ENCODE data around the gene CDKN1C. TPM values are rescaled to one million over a fixed set of nuclear protein-coding genes. Genes with fewer than 3 reads are reported as not detected.

CDKN1C gene
- total RNA-seq, 1 donor from 2014 or later: 47.8 TPM

DNA sequence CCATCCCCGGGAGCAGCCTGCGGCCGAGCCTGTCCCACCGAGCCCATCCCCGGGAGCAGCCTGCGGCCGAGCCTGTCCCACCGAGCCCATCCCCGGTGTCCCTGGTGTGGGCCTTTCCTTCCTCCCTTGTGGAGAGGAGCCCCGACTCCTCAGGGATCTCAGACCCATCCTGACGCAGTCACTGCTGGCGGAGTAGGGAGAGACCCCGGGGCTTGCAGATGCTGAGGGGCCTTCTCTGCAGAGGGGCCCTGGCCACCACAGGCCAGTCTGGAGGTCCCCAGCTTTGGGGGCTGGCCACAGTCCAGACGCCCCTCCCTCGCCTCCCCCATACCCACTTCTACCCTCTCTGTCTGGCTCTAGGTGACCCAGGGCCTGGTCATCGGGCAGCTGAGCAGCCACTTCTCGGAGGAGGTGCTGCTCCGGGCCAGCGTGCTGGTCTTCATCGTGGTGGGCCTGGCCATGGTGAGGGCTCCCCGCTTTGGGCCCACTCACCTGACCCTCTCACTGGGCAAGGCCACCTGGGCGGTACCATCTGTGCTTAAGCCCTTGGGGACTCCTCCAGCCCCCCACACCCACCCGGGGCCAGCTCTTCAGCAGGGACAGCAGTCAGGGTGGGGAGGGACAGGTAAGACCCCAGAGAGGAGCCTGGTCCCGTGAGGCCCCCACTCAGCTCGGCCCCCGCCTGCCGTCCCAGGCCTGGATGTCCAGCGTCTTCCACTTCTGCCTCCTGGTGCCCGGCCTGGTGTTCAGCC, 36.3 kb upstream of the CDKN1C start:
- H3K79me2 ChIP-seq (ENCODE audit: low read depth): no peaks in the 10 kb centered on the region
- no peak overlapping the region for H3K4me2 ChIP-seq
- H4K20me1 ChIP-seq (ENCODE audit: low read depth): no peaks in the 10 kb centered on the region
- H3K4me1 ChIP-seq: no peaks in the 10 kb centered on the region
- no peaks in the 10 kb centered on the region for H3F3A ChIP-seq (ENCODE audit: low read depth)
- peaks cover 7% of the 10 kb centered on the region for H3K27me3 ChIP-seq
- no peak for DNase-seq (ENCODE audit: low spot score)
- TF ChIP-seq, protein P1, sequence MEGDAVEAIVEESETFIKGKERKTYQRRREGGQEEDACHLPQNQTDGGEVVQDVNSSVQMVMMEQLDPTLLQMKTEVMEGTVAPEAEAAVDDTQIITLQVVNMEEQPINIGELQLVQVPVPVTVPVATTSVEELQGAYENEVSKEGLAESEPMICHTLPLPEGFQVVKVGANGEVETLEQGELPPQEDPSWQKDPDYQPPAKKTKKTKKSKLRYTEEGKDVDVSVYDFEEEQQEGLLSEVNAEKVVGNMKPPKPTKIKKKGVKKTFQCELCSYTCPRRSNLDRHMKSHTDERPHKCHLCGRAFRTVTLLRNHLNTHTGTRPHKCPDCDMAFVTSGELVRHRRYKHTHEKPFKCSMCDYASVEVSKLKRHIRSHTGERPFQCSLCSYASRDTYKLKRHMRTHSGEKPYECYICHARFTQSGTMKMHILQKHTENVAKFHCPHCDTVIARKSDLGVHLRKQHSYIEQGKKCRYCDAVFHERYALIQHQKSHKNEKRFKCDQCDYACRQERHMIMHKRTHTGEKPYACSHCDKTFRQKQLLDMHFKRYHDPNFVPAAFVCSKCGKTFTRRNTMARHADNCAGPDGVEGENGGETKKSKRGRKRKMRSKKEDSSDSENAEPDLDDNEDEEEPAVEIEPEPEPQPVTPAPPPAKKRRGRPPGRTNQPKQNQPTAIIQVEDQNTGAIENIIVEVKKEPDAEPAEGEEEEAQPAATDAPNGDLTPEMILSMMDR (IDR thresholded peaks at IDR 0.05): no peak
- no peak for TF ChIP-seq EZH2 (IDR thresholded peaks at IDR 0.05)
- no peak for TF ChIP-seq EZH2phosphoT487 (IDR thresholded peaks at IDR 0.05)
- no peak overlapping the region for H3K27ac ChIP-seq
- Mint-ChIP-seq H3K4me3 (no peak overlapping the region), H3K27me3 (ENCODE audit: insufficient read depth, low read depth) (peaks cover 2% of the 10 kb centered on the region), H3K36me3 (no peaks in the 10 kb centered on the region), H3K4me1 (no peaks in the 10 kb centered on the region), H3K27ac (no peak overlapping the region), H3K9me3 (no peaks in the 10 kb centered on the region)
- no peak overlapping the region for H3K9ac ChIP-seq
- H3K36me3 ChIP-seq: no peaks in the 10 kb centered on the region
- H3K4me3 ChIP-seq: no peak overlapping the region
- H3K9me3 ChIP-seq (ENCODE audit: low read depth): no peaks in the 10 kb centered on the region
- no peak overlapping the region for H2AFZ ChIP-seq (replicated peaks)

DNA sequence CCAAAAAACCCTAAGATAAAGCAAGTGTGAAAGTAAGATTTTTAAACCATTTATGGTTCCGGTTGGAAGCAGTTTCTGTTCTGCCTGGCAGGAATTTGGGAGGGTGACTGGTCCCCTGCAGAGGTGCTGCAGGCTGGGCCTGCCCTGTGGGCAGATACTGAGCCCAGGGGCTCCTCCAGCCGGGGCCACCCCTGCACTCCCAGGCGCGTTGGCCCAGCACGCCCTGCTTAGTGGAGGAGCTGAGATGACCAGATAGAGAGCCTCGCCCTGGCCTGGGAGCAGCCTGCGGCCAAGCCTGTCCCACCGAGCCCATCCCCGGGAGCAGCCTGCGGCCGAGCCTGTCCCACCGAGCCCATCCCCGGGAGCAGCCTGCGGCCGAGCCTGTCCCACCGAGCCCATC, 35.7 kb upstream of the CDKN1C start:
- H3K9me3 Mint-ChIP-seq: no peaks in the 10 kb centered on the region
- no peaks in the 10 kb centered on the region for H3K36me3 Mint-ChIP-seq
- no peaks in the 10 kb centered on the region for H3K9me3 ChIP-seq (ENCODE audit: low read depth)
- no peak overlapping the region for H3K4me3 ChIP-seq
- no peak overlapping the region for H2AFZ ChIP-seq (replicated peaks)
- H3F3A ChIP-seq (ENCODE audit: low read depth): no peaks in the 10 kb centered on the region
- no peaks in the 10 kb centered on the region for H3K79me2 ChIP-seq (ENCODE audit: low read depth)
- no peak overlapping the region for H3K27ac Mint-ChIP-seq
- no peak overlapping the region for H3K4me3 Mint-ChIP-seq
- H3K9ac ChIP-seq: no peak overlapping the region
- no peak overlapping the region for H3K27ac ChIP-seq
- H3K36me3 ChIP-seq: no peaks in the 10 kb centered on the region
- H3K27me3 Mint-ChIP-seq (ENCODE audit: insufficient read depth, low read depth): no peaks in the 10 kb centered on the region
- H3K27me3 ChIP-seq: peaks cover under 1% of the 10 kb centered on the region
- H4K20me1 ChIP-seq (ENCODE audit: low read depth): no peaks in the 10 kb centered on the region
- no peaks in the 10 kb centered on the region for H3K4me1 Mint-ChIP-seq
- no peak for DNase-seq (ENCODE audit: low spot score)
- H3K4me1 ChIP-seq: no peaks in the 10 kb centered on the region
- TF ChIP-seq, protein P1 (IDR thresholded peaks at IDR 0.05): no peak
- no peak for TF ChIP-seq EZH2phosphoT487 (IDR thresholded peaks at IDR 0.05)
- TF ChIP-seq EZH2 (IDR thresholded peaks at IDR 0.05): no peak
- H3K4me2 ChIP-seq: no peak overlapping the region

DNA sequence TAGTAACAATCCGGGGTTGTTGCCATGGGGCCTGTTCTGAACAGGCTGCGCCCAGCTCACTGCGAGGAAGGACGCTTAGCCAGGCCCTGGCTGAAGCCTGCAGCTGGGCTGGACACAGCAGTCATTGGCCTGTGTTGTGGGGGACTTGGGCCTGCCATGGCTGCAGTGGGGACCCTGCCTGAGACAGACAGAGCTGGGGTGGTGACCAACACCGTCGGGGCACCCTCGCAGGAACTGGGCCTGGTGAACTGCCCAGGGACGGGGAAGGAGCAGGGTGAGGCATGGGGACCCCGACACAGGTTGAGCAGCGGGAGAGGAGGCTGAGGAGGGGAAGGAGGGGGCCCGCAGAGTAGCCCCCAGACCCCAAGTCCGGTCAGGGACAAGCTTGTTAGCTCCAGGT, 34.8 kb upstream of the CDKN1C start:
- Mint-ChIP-seq H3K4me1 (no peaks in the 10 kb centered on the region), H3K9me3 (no peaks in the 10 kb centered on the region), H3K36me3 (no peaks in the 10 kb centered on the region), H3K27ac (peak overlapping the region; percentile 74), H3K27me3 (ENCODE audit: insufficient read depth, low read depth) (no peaks in the 10 kb centered on the region), H3K4me3 (no peak overlapping the region)
- TF ChIP-seq, protein P1 (IDR thresholded peaks at IDR 0.05): no peak
- TF ChIP-seq EZH2phosphoT487 (IDR thresholded peaks at IDR 0.05) (no peak), EZH2 (IDR thresholded peaks at IDR 0.05) (no peak)
- Histone ChIP-seq H3K27me3 (no peaks in the 10 kb centered on the region), H3F3A (ENCODE audit: low read depth) (no peaks in the 10 kb centered on the region), H3K4me2 (no peak overlapping the region), H3K79me2 (ENCODE audit: low read depth) (no peaks in the 10 kb centered on the region), H3K36me3 (no peaks in the 10 kb centered on the region), H3K4me3 (no peak overlapping the region), H2AFZ (replicated peaks) (no peak overlapping the region), H3K9ac (no peak overlapping the region), H3K9me3 (ENCODE audit: low read depth) (no peaks in the 10 kb centered on the region), H3K27ac (no peak overlapping the region), H3K4me1 (no peaks in the 10 kb centered on the region), H4K20me1 (ENCODE audit: low read depth) (no peaks in the 10 kb centered on the region)
- DNase-seq (ENCODE audit: low spot score): no peak

Measured in neural progenitor cell (in vitro differentiated cells).